Activated T-helper 1 cell treated with anti-CD3 and anti-CD28 coated beads, Interleukin-12 subunit alpha, Interleukin-12 subunit beta, Interleukin-2, Interleukin-4 antibody, amounts not matched to agents 30 ng/mL and 10 ng/mL and 1 ng/mL, durations not matched to agents 14 hours and 24 hours and 36 hours (primary cell): ENCODE measurements around the gene HTR6. TPM values are rescaled to one million over a fixed set of nuclear protein-coding genes. Genes with fewer than 3 reads are reported as not detected.

ENCODE experiments used
- DNase-seq: peaks from one replicate; pipeline ENCODE4 v3.0.0; 2021; ENCODE audit warnings: low spot score
- H3K27ac Mint-ChIP-seq: one replicate; pipeline ENCODE4 v1.8.0; 2021; ENCODE audit warnings: mild to moderate bottlenecking, mixed read lengths
- H3K27me3 Mint-ChIP-seq: one replicate; pipeline ENCODE4 v1.8.0; 2022; ENCODE audit warnings: mild to moderate bottlenecking, moderate library complexity, mixed read lengths; ENCODE audit not compliant: insufficient read depth
- H3K36me3 Mint-ChIP-seq: one replicate; pipeline ENCODE4 v1.8.0; 2021; ENCODE audit warnings: low read depth, mixed read lengths
- H3K4me1 Mint-ChIP-seq: one replicate; pipeline ENCODE4 v1.8.0; 2021; ENCODE audit warnings: low read depth, mixed read lengths
- H3K4me3 Mint-ChIP-seq: one replicate; pipeline ENCODE4 v1.8.0; 2021; ENCODE audit warnings: mild to moderate bottlenecking, moderate library complexity, mixed read lengths
- H3K9me3 Mint-ChIP-seq: one replicate; pipeline ENCODE4 v1.8.0; 2021; ENCODE audit warnings: mixed read lengths
- intact Hi-C: fragments of 100-400 bp; cut with micrococcal nuclease; formaldehyde crosslinking; loops from one replicate; pipeline ENCODE4 v1.15.1; 2024
- total RNA-seq: library from RNA; stranded (reverse); gene quantifications from 2 replicates; pipeline ENCODE4 v1.2.3, GENCODE V29; 2022

Gene HTR6
- not detected in 2 replicates for total RNA-seq

DNA sequence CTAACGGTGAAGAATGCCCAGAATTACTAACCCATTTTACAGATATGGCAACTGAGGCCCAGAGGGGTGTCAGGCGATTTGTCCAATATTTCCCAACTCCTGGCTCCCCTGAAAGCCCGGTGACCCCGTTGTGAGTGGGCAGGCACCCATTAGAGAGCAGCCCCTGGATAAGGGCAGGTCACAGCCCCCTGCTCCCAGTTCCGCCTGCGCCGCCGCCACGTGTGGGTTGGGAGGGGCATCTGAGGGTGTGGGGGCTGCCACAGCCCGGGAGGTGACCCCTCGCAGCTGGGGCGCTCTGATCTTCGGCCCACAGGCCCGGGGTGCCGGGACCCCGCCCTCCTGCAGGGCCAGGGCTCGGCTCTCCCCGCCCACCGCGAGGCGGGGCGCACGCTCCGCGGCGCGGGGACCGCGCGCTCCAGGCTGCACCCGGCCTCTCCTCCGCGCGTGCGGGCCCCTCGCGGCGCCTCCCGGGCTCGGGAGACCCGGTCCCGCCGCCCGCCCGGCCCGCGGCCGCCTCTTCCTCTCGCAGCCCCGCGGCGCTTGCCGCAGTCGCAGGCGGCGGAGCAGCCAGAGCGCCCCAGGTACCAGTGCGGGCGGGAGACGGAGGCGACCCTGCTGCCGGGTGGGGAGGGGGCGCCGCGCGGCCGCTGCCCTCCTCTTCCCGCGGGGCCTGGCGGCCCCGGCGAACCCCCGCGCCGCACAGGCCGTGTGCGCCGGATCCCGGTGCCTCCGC is at the start of gene HTR6:
Gene HTR6, plus strand, starts transcription at position 423 of the 733 bp plus-strand sequence. CDS start 879 bp downstream, outside the sequence.
- H3K4me3 Mint-ChIP-seq = no peak within 1 kb of the TSS
- peaks cover 10% of the 10 kb centered on the region for H3K4me1 Mint-ChIP-seq
- H3K27me3 Mint-ChIP-seq = peaks cover 57% of the 10 kb centered on the region
- no peaks in the 10 kb centered on the region for H3K9me3 Mint-ChIP-seq
- intact Hi-C loops = loop anchor here (5.0 kb wide), 1 partner anchor 218 kb away; the partner anchor contains the start of gene OTUD3
- H3K36me3 Mint-ChIP-seq = no peaks in the 10 kb centered on the region
- no peak for DNase-seq
- H3K27ac Mint-ChIP-seq = no peak within 1 kb of the TSS

DNA sequence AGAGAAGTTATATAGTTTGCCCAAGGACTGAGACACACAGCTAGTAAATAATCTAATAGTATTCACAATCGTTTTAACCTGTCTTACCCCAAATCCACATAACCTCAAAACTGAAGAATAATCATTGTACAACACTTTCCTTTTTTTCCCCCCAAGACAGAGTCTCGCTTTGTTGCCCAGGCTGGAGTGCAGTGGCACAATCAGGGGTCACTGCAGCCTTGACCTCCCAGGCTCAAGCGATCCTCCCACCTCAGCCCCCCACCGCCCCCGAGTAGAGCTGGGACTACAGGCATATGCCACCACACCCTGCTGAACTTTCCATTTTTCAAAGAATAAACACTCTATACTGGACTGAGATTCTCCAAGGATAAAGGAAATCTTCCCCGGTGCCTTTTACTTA is 49.2 kb upstream of the HTR6 start:
- H3K9me3 Mint-ChIP-seq = no peaks in the 10 kb centered on the region
- H3K27me3 Mint-ChIP-seq = no peaks in the 10 kb centered on the region
- H3K36me3 Mint-ChIP-seq = peaks cover 13% of the 10 kb centered on the region
- DNase-seq = no peak
- no peak overlapping the region for H3K27ac Mint-ChIP-seq
- peaks cover 16% of the 10 kb centered on the region for H3K4me1 Mint-ChIP-seq
- intact Hi-C loops = no loop called here
- no peak overlapping the region for H3K4me3 Mint-ChIP-seq

DNA sequence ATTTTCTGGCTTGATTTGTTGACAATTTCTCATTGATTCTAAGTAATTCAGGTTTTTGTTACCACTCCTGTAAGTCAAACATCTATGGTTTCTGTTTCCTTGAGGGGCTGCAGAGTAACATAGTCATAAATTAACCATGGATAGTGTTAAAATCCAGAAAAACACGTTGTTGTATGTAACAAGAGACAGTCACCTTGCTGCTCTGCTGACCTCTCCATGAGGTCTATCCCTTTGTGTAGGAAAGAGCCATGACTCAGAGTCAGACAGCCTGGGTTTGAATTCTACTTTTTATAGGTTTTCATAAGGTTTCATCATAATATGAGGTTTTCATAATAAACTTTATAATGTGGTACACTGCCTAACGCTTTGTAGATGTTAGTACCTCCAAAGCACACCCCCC is 48.2 kb upstream of the HTR6 start:
- Mint-ChIP-seq H3K9me3 (no peaks in the 10 kb centered on the region), H3K4me3 (no peak overlapping the region), H3K36me3 (peaks cover 13% of the 10 kb centered on the region), H3K27ac (no peak overlapping the region), H3K4me1 (peaks cover 16% of the 10 kb centered on the region), H3K27me3 (no peaks in the 10 kb centered on the region)
- DNase-seq = no peak
- intact Hi-C loops = no loop called here

DNA sequence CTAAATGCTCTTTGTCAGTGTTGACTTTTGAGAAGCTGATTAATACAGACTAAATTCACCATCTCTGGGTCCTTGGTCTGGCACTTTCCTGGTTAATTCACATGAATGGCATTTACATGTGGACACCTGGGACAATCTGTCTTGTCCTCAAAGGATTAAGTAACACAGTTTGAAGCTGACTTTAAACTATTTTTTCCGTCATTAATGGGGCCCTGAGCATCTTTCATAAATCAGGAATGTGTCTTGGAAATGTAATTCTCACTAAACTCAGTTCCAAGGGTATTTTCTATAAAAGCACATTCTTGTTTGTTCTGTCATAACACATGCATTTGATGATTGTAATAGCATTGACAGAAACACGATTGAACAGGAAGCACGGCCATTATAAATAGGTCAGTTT is 47.3 kb upstream of the HTR6 start:
- Mint-ChIP-seq H3K36me3 (peaks cover 15% of the 10 kb centered on the region), H3K27ac (no peak overlapping the region), H3K27me3 (no peaks in the 10 kb centered on the region), H3K9me3 (no peaks in the 10 kb centered on the region), H3K4me1 (peaks cover 16% of the 10 kb centered on the region), H3K4me3 (no peak overlapping the region)
- DNase-seq = no peak
- intact Hi-C loops = no loop called here

DNA sequence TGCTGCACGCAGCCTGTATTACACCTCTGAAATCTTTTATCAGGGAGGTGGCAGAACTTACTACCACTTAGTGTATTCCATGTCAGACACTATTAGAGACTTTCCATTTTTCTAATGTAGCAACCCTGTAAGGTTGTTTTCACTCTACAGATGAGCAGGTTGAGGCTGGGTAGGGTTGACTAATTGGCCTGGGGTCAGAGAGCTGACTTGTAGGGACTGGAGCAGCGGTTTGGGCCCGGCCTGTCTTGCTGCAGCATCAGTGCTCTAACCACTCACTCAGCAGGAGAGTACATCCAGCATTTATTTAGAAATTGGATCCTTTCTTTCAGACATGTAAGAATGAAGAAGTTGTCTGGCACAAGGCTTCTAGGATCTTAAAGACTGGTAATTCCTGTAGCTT is 46.2 kb upstream of the HTR6 start:
- H3K36me3 Mint-ChIP-seq = peaks cover 16% of the 10 kb centered on the region
- H3K27me3 Mint-ChIP-seq = no peaks in the 10 kb centered on the region
- DNase-seq = no peak
- H3K27ac Mint-ChIP-seq = no peak overlapping the region
- peaks cover 8% of the 10 kb centered on the region for H3K4me1 Mint-ChIP-seq
- no peaks in the 10 kb centered on the region for H3K9me3 Mint-ChIP-seq
- H3K4me3 Mint-ChIP-seq = no peak overlapping the region
- intact Hi-C loops = no loop called here

DNA sequence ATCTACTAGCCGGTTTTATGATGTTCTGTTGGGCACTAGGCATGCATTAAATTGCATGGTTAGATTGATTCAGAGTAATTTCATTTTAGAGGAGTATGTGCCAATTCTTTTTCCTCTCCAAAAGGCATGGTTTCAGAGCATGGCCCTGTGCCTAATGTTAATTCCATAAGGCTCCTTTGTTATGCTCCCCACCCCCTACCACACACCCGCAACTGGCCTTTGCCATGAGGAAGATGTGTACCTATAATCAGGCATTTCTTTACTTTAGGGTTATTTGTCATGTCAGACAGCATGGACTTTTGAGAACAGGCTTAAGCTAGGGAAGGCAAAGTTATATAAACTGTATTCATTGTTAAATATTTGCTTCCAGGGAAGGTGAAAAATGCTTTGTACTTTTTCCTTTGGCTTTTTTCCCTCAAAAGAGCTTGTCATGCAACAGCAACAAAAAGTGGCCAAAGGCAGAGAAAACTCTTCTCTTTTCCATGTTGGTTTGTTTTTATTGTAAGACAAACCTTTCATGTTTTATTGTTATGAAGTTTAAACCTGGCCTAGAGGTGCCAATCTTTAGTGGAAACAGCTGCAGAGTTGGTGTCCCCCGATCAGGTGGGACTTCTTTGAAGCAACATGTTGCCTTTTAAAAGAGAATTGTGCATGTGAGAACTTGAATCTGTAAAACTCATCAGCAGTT is 44.8 kb upstream of the HTR6 start:
- Mint-ChIP-seq H3K27me3 (no peaks in the 10 kb centered on the region), H3K4me3 (no peak overlapping the region), H3K9me3 (no peaks in the 10 kb centered on the region), H3K4me1 (peaks cover 5% of the 10 kb centered on the region), H3K27ac (no peak overlapping the region), H3K36me3 (peaks cover 22% of the 10 kb centered on the region)
- intact Hi-C loops = no loop called here
- no peak for DNase-seq

DNA sequence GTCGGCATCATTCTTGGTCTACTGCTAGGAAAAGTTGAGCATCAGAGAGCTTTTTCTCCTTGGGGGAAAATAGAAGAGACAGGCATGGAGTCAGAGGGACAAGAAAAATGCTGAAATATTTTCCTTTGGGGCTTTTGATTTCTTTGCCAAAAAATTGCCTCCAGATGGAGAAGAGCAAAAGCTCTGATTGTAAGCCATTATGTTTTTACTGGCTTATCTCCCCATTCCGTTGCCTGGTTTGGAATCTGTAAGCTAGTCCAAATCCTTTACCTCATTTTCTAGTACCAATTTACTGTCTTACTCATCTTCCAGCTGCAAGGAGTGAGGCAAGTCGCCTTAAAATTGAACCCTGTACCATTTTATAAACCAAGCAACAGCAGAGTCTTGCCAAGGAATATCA is 43.9 kb upstream of the HTR6 start:
- Mint-ChIP-seq H3K27ac (no peak overlapping the region), H3K27me3 (no peaks in the 10 kb centered on the region), H3K4me1 (no peaks in the 10 kb centered on the region), H3K36me3 (peaks cover 17% of the 10 kb centered on the region), H3K4me3 (no peak overlapping the region), H3K9me3 (no peaks in the 10 kb centered on the region)
- DNase-seq = no peak
- intact Hi-C loops = no loop called here

DNA sequence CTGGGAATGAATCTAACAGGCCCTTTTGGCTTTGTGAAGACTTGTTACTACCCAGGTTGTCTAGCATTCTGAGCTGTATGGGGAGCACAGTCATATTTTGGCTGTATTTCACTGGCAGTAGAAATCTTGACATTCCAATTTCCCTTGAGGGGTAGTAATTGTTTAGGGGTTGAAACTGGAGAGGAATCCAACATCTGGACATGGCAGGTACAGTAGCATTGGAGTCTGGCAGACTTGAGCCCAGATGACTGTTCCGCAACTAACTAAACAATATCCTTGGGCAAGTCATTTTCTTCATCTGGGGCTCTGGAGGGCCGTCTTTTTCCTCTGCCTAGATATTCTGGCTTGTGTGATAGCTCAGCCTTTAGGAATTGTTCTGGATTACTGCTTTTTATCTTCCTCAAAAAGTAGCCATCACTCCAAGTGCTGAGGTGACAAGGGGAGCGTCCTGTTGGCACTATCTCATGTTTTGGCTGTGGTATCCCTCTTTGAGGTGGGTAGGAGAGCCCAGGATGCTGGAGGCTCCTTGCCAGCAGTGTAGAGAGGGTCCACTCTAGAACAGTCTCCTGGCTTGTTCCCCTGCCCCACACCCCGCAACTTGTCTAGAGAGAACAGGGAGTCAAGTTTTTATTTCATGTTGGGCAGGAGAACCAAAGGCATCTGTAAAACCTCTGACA is 43.3 kb upstream of the HTR6 start:
- intact Hi-C loops = no loop called here
- Mint-ChIP-seq H3K9me3 (no peaks in the 10 kb centered on the region), H3K27me3 (no peaks in the 10 kb centered on the region), H3K27ac (no peak overlapping the region), H3K4me3 (no peak overlapping the region), H3K36me3 (peaks cover 21% of the 10 kb centered on the region), H3K4me1 (no peaks in the 10 kb centered on the region)
- no peak for DNase-seq

DNA sequence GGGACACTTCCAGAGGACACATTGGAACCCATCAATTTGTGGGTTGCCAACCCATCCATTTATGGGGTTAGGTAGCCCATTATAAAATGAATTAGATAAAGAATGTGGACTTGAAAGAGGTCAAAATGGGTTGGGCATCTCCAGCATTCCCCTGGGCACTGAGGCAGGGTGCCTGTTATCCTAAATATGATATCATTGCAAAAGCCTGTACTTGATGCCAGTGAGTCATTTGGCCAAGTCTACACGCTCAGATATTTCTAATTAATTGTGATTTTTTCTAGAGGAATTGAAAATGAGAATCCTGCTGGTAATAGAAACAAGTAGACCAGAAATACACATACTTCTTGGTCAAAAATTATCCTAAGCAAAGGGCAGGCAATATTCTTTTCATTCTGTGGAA is 42.5 kb upstream of the HTR6 start:
- Mint-ChIP-seq H3K27me3 (no peaks in the 10 kb centered on the region), H3K36me3 (peaks cover 26% of the 10 kb centered on the region), H3K4me1 (no peaks in the 10 kb centered on the region), H3K9me3 (no peaks in the 10 kb centered on the region), H3K4me3 (no peak overlapping the region), H3K27ac (no peak overlapping the region)
- intact Hi-C loops = no loop called here
- no peak for DNase-seq

DNA sequence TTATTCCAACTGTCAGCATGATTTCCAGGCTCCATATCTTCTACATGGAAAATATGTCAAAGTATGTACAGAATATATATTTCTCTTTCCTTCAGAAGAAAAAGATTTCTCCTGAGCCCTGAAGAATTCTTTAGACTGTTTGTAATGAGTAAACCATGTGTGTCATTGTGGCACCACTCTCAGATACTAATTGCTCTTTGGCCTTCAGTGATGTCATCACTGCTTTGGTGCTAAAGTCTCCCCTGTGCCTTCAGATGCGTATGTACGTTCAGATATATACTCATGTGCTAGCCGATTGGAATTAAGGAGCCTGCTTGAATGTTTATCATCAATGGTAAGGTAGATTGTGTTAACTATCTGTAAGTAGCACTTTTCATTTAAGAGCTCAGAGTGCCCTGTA is 41.2 kb upstream of the HTR6 start:
- intact Hi-C loops = no loop called here
- peaks cover 29% of the 10 kb centered on the region for H3K36me3 Mint-ChIP-seq
- no peaks in the 10 kb centered on the region for H3K4me1 Mint-ChIP-seq
- no peaks in the 10 kb centered on the region for H3K27me3 Mint-ChIP-seq
- no peak for DNase-seq
- no peak overlapping the region for H3K27ac Mint-ChIP-seq
- no peak overlapping the region for H3K4me3 Mint-ChIP-seq
- H3K9me3 Mint-ChIP-seq = no peaks in the 10 kb centered on the region

DNA sequence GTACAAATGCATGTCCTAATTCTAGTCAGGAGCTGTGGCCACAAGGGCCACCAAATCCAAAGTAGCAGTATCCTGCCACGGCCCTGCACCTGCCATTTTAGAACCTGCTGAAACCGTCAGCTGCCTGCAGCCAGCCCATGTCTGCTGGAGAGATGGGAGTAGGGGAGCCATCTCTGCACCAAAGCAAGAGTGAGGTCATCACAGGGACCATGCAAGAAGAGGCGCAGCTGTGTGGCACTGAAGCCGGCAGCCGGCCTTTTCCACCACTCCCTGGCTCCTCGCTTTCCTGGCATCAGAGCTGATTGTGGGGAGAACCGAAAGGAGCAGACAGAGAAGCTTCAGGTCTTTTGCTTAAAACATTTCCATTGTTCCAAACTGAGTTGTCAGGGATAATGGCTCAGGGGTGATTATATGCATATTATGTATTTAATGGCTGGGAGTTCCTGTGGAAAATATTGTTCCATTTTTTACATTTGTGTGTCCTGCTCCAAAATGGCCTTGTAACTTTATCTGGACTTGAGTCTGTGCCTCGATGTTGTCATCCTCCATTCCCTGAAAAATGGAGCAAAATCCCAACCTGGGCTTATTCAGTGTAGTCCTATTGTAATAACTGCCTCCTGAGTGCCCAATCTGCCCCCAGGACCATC is 39.3 kb upstream of the HTR6 start:
- no peak for DNase-seq
- H3K27ac Mint-ChIP-seq = no peak overlapping the region
- no peaks in the 10 kb centered on the region for H3K9me3 Mint-ChIP-seq
- H3K4me1 Mint-ChIP-seq = no peaks in the 10 kb centered on the region
- intact Hi-C loops = no loop called here
- peaks cover 28% of the 10 kb centered on the region for H3K36me3 Mint-ChIP-seq
- H3K27me3 Mint-ChIP-seq = no peaks in the 10 kb centered on the region
- no peak overlapping the region for H3K4me3 Mint-ChIP-seq

DNA sequence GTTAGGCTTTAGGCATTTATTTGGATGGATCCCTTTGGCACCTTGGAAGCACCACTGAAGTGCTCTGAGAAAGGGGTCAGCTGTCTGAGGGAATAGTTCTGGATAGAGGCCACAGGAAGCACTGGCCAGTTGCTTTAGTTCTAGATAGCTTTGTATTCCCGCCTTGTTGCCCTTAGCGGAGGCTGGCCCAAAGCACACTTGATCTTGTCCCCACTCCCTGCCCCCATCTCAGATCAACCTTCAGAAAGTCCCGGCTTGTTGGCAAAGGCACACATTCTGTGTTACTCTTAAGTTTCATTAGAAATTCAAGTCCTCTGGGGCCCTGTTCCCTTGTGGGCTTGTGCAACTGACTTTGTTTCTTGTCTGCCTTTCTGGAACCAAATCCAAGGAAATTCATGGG is 35.8 kb upstream of the HTR6 start:
- Mint-ChIP-seq H3K27me3 (no peaks in the 10 kb centered on the region), H3K27ac (no peak overlapping the region)

DNA sequence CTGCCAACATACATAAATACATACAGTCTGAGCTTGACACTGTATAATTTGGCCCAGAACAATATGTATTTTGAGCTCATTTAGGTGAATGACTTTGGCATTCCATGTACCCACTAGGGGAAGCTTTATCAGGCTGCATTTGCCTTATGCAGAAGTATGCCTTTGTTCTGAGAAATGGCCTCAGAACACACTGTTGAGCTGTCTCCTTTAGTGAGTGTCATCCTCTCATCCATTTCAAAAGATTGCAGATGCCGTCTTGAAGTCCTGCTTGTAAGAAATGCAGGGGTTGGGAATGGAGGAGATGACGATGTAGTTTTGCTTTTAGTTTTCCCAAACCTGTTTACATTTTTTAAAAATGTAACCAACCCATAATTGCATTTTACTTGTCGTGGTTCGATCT is 35.3 kb upstream of the HTR6 start:
- H3K27ac Mint-ChIP-seq = no peak overlapping the region

More for the DNA sequence above, 35.8 kb upstream of the HTR6 start:
- intact Hi-C loops = no loop called here
- no peak for DNase-seq
- Mint-ChIP-seq H3K4me3 (no peak overlapping the region), H3K9me3 (no peaks in the 10 kb centered on the region), H3K36me3 (peaks cover 20% of the 10 kb centered on the region), H3K4me1 (no peaks in the 10 kb centered on the region)

More for the DNA sequence above, 35.3 kb upstream of the HTR6 start:
- intact Hi-C loops = no loop called here
- Mint-ChIP-seq H3K4me3 (no peak overlapping the region), H3K27me3 (peaks cover under 1% of the 10 kb centered on the region), H3K4me1 (no peaks in the 10 kb centered on the region), H3K9me3 (no peaks in the 10 kb centered on the region), H3K36me3 (peaks cover 19% of the 10 kb centered on the region)
- no peak for DNase-seq
